ENCODE measurements around the gene LRRC3B.

DNA sequence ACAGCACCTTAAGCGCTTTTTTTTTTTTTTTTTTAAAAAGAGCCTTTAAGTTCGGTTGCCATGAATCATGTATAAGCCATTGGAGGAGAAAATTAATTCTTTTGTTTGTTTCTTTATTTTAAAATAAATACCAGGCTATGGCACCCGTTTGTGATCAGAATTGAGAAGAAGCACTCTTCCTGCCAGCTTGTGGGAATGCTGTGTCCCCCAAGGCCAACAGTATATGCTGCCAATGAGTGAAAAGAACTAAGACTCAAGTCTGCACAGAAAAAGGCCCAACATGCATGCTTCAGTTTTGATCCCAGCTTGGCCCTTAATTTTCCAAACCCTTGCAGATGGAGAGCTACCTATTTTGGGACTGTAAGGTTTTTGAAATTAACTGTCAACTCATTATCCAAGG is 90.5 kb downstream of the LRRC3B start:
- TF ChIP-seq SIN3A (IDR thresholded peaks at IDR 0.05; ENCODE audit: borderline replicate concordance, insufficient read depth, low read length) (no peak), POLR2AphosphoS5 (IDR thresholded peaks at IDR 0.05; ENCODE audit: low read depth, low read length) (no peak)
